ENCODE data around the gene ANKFN1.

ANKFN1 gene

GRCh38 chr17:56291226-56291805 is 138.0 kb downstream of the ANKFN1 start:
- TF ChIP-seq ZFX (IDR thresholded peaks at IDR 0.05) = no peak
- no peak for TF ChIP-seq CTCF (conservative IDR thresholded peaks at IDR 0.05)
- H3K27ac ChIP-seq = no peak overlapping the region

- TF ChIP-seq CTCF (conservative IDR thresholded peaks at IDR 0.05) (no peak), ZFX (IDR thresholded peaks at IDR 0.05) (no peak)
- H3K27ac ChIP-seq = no peak overlapping the region
Observed at GRCh38 chr17:56292010-56292409, 138.7 kb downstream of the ANKFN1 start.

- no peak overlapping the region for H3K27ac ChIP-seq
- no peak for TF ChIP-seq ZFX (IDR thresholded peaks at IDR 0.05)
Observed at GRCh38 chr17:56292578-56292977, 139.3 kb downstream of the ANKFN1 start.

- TF ChIP-seq ZFX (IDR thresholded peaks at IDR 0.05) (no peak), CTCF (conservative IDR thresholded peaks at IDR 0.05) (no peak)
- H3K27ac ChIP-seq = no peak overlapping the region
Observed at GRCh38 chr17:56297184-56297583, 143.9 kb downstream of the ANKFN1 start.

- H3K27ac ChIP-seq = no peak overlapping the region
- TF ChIP-seq ZFX (IDR thresholded peaks at IDR 0.05) = no peak
- no peak for TF ChIP-seq CTCF (conservative IDR thresholded peaks at IDR 0.05)
Observed at GRCh38 chr17:56298846-56299245, 145.6 kb downstream of the ANKFN1 start.

- TF ChIP-seq CTCF (conservative IDR thresholded peaks at IDR 0.05) = no peak; the same call in 1 of the 2 replicates
- no peak for TF ChIP-seq ZFX (IDR thresholded peaks at IDR 0.05)
- H3K27ac ChIP-seq = no peak overlapping the region
Observed at GRCh38 chr17:56300144-56300543, 146.9 kb downstream of the ANKFN1 start.

GRCh38 chr17:56305007-56305406 is 151.7 kb downstream of the ANKFN1 start:
- TF ChIP-seq CTCF (conservative IDR thresholded peaks at IDR 0.05) (peak; percentile 29; the same call in 1 of the 2 replicates), ZFX (IDR thresholded peaks at IDR 0.05) (no peak)
- no peak overlapping the region for H3K27ac ChIP-seq

GRCh38 chr17:56309897-56310296 is 156.6 kb downstream of the ANKFN1 start:
- no peak for TF ChIP-seq CTCF (conservative IDR thresholded peaks at IDR 0.05)
- TF ChIP-seq ZFX (IDR thresholded peaks at IDR 0.05) = no peak
- no peak overlapping the region for H3K27ac ChIP-seq

Measured in C4-2B (cell line).